CD4-positive, alpha-beta T cell treated with Interleukin-21 for 1 hour (primary cell): Measurements from ENCODE around the gene RPL37A.

Source experiments
- DNase-seq: peaks from one replicate; pipeline ENCODE4 v3.0.0-alpha.2; 2020

Gene RPL37A

GRCh38 chr2:216491793-216492596 is 6.6 kb upstream of the RPL37A start:
- DNase-seq = no peak

- no peak for DNase-seq
Observed at GRCh38 chr2:216492597-216493333, 5.9 kb upstream of the RPL37A start.

DNA sequence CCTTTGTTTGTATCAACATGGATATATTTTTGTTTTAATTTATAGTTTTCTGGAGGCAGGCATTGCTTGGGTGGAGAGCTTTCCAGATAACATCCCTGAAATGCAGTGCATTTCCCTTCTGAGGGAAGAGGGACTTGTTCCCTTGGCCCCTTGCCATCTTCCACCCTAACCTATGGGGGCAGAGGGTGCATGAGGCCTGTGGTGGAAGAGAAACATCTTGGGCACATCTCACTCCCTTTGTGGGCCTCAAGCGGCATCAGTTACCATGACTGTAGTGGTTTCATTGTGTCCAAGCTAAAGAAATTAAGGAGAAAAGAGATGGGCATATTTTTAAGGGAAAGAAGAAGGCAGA is 5.3 kb upstream of the RPL37A start:
- no peak for DNase-seq

GRCh38 chr2:216495656-216496055 is 3.0 kb upstream of the RPL37A start:
- no peak for DNase-seq

DNA sequence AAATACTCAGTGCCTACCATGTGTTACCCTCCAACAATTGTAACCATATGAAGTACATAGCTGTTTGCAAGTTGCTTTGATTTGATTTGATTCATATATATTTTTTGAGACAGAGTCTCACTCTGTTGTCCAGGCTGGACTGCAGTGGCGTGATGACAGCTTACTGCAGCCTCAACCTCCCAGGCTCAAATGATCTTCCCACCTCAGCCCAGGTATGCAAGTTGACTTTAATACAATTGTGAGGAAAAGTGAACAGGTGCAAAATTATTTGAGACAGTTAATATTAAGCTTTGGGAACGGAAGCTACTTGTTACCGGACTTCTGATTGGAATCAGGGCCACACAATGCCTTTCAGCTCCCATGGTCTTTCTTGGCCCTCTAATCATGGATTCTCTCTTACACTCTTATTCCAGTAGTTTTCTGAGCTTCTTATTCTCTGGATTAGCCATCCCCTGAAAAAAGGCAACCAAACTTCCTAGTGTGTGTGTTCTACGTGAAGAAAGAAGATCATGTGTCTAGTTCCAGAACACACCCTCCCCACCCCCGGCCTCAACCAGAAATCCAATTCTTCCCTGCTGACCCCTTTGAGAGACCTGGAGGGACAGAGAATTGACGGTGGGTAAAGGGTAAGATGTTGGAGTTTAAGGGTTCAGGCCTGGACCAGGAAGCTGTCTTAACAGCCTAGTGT is 1.1 kb upstream of the RPL37A start:
- no peak for DNase-seq

DNA sequence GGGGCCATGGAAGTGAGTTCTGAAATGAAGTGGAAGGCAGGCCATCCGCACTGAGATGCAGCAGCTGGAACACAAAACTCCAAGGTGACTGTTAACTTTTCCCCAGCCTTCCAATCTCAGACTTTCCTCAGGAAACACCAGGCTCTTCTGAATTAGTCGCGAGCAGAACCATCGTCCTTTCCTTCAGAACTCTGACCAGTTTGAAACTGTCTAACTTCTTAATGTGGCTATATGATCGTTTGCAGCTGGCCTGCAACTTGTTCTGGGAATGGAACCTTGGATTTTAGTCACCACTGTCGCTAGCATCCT is 620 bp upstream of the RPL37A start:
- DNase-seq = no peak

GRCh38 chr2:216499641-216500218 is 1.1 kb downstream of the RPL37A start:
- no peak for DNase-seq

DNA sequence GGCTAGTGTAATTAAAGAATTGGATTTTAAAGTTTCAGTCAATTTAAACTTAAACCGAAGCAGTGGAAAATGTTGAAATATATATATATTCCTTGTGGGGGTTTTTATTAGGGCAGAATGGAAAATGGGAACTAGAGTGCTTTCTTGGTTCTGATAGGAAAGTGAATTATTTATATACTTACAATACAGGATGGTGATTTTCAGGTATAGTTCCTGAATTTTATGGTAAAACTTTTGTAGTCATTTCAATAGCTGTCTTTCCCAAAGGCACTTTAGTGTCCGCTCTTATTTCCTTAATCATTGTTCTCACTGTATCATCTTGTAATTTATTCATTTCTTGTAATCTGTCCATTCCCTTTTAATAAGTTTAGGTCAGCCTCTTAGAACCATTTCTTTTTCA is 1.9 kb downstream of the RPL37A start:
- no peak for DNase-seq

DNA sequence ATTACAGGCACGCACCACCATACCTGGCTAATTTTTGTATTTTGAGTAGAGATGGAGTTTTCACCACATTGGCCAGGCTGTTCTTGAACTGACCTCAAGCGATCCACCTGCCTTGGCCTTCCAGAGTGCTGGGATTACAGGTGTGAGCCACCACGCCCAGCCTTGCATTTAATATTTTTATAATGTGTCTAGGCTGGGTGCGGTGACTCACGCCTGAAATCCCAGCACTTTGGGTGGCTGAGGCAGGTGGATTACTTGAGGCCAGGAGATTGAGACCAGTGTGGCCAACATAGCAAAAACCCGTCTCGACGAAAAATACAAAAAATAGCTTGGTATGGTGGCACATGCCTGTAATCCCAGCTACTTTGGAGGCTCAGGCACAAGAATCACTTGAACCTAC is 3.2 kb downstream of the RPL37A start:
- no peak for DNase-seq

- DNase-seq = no peak
Observed at GRCh38 chr2:216502381-216503158, 3.9 kb downstream of the RPL37A start.

DNA sequence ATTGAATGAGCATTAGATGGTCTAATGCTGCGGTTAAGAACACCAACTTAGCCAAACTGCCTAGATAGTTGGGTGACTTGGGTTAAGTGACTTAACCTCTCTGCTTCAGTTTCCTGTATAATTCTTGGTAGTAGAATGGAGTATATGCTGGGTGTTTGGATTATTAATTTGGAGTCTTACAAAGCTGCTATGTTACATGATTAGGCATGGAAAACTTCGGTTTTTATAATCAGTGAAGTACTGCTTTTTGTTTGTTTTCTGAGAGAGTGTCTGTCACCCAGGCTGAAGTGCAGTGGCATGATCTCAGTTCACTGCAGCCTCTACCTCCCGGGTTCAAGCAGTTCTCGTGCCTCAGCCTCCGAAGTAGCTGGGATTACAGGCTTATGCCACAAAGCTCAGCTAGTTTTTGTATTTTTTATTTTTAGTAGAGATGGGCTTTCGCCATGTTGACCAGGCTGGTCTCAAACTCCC is 4.5 kb downstream of the RPL37A start:
- DNase-seq = no peak

DNA sequence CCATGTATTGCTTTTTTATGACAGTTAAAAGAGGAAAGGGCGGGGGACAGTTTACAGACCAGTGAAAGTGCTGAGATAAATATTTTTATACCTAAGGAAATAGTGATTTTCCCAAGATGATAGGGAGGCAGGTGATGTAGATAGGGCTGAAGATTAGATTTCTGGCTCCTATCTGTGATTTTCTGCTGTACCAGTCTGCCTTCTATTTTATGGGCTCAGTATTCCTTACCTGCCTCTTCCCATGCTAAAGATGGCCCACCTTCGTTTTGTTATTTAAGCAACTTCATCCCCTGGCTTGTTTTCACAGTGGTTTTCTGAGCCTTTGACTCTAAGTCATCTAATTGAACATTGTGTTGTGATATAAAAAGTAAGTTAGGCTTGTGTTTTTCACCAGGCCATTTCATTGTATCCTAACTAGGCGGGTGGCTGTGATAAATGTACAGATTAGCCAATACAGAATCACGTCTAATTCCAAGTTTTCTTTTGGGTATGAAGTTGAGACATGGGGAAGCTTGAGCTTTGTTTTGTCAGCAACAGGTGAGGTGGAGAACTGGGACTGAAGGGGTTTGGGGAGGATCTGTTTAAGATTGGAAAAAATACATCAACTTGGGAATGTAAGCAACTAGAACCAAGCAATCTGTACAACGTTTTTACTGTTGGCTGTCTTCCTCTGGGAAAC is 5.2 kb downstream of the RPL37A start:
- DNase-seq = no peak

DNA sequence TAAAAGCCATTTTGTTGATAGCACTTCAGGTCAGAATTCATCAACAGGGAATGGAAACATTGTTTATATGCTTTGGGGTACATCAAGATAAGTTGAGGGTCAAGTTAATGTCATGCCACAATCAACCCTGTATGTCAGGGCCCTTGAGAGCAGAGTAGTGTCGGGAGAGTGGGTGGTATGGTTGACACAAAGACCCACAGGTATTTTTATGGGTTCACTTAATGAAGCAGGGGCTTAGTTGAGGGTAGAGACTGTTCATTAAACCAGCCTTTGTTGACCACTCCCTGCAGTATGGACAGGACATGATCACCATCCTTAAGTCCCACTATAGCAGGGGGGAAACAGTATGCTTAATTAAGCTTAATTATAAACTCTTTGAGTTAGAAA is 5.7 kb downstream of the RPL37A start:
- no peak for DNase-seq

GRCh38 chr2:216505133-216506106 is 6.8 kb downstream of the RPL37A start:
- no peak for DNase-seq

DNA sequence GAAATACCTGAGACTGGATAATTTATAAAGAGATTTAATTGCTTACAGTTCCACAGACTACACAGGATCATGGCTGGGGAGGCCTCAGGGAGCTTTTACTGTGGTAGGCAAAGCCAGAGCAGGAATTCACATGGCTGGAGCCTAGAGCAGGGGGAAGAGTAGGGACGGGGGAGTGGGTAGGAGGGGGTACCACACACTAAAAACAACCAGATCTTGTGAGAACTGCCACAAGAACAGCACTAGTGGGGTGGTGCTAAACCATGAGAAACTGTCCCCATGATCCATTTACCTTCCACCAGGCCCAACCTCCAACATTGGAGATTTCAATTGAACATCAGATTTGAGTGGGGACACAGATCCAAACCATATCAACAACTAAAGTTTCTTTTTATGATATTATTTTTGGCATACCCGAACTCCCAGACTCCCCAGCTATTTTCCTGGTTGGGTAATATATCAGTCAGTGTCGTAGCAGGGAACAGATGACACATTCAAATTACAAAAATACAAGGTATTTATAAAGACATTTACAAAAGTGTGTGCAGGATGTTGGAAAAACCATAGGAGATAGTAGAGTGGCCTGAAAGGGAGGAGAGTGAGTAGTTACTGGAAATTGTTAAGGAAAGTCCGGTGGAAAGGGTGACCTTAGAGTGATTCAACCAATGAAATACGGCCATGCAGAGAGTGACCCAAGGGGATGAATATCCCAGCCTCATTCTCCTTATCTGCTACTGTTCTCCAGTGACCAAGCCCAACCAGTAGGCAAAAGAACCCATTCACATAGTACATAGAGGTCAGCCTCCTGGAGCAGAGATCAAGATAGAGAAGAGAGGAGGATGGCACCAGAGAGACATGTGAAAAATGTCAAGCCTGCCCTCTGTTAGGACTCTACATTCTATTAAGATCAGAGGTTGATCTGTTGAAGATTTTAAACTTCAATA is 8.8 kb downstream of the RPL37A start:
- no peak for DNase-seq

- no peak for DNase-seq
Observed at GRCh38 chr2:216508229-216508628, 9.6 kb downstream of the RPL37A start.

DNA sequence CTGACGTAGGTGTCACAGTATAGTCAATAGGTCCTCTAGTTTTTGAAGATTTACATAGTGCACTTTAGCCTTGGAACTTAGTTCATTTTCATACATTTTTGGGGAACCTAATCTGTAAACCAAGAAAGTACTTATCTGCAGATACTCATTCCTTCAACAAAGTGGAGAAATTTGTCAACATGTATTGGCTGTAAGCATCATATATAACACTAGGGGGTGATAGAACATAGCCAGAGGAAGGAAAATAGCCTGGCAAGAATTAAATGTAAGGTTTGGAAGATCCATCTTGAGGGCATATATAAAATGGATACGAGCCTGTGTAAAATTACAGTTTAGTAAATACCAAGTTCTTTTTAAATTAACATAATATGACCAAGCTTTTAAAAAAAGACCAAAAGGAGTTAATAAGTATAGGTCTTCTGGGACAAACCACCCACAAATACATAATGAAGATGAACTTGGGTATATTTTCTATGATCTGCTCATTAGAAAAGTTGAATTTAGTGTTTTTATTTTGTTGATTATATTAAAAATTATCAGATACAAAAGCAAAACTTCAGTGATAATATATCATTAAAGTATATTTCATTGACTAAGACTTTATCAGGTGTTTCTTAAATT is 18.2 kb downstream of the RPL37A start:
- DNase-seq = peak; percentile 11

DNA sequence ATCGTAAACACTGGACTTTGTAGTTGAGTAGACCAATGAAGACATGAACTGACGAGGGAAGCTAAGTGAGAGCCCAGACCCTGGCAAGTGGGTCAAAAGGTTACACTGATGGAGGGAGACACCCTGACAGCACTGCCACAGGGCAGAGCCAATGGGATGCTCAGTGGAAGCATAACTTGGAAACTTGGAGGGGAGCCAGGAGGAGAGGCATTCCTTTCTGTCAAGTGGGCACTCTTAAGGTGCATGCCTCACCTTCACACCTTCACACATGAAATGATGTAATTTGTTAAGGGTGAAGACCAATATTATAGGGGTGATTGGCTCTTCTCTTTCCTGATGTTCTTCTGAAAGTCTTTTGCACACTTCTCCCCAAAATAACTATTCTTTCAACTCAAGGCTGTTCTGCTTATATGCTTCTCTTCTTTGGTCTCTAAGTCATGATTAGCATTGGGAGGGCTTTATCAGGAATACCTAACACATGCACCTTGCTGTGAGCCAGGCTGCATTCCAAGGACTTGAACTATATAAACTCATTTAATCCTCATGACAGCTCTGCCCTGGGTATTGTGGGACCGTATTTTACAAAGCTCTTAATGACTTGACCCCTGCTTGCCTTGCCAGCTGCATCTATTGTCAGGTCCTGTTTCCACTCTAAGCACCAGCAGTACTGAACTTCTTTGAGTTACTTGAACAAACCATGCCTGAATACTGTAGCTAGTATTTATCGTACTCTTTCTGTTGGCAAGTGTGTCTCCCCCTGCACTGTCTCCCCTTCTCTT is 19.0 kb downstream of the RPL37A start:
- DNase-seq = no peak
